8988T (cell line): Measurements from ENCODE around the gene RECK.
A peak's percentile ranks its signal among the peaks of the same experiment; 100 is the strongest.
"Not testable (repeated sequence)": the region's sequence is repeated elsewhere in the genome, so short reads cannot be mapped to it uniquely, and the experiment has no call there.

Source experiments
- DNase-seq: peaks from one replicate; pipeline ENCODE4 v3.0.0; 2011

Gene RECK

DNA sequence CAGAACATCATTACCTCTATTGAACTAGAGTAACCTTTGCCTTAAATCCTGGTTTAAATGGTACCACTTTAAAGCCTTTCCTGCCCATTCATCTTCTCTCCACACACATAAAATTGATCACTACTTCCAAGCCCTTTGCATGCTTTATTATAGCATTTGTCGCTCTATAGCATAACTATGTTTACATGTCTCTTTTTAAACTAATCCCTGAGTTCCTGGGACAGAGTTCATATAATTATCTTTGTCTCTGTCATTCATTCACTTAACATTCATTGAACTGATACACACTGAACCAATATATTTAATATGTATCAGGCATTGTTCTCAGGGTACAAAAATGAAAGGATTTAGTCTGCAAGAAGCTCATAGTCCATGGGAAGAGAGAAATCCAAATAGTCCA, 37.3 kb downstream of the RECK start:
- DNase-seq, result no peak

DNA sequence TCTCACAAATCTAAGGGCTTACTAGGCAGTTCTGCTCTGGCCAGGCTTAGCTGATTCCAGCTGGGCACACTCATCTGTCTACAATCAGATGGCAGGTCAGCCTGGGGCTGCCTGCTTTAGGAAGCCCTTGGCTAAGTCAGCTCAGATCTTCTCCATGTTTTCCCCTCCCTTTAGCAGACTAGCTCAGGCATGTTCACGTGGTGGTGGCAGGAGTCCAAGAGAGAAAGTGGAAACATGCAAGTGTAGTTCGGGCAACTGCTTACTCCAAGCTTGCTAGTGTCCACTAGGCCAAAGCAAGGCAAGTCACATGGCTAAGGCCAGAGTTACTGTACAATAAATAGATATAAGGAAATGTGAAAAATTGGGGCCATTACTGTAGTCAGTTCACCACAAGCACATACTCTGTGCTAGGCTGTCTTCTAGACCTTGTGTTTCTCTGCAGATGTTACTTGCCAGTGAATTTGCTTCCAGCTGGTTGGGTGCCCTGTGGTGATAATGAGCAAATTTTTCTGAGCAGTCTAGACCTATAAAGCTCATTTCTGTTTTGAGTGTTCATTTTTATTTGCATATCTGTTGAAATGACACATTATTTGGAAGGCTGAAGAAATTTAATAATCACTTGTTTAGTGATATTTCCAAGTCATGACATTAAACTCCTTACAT, 38.3 kb downstream of the RECK start:
- no peak for DNase-seq

GRCh38 chr9:36078051-36078450, 41.3 kb downstream of the RECK start:
- no peak for DNase-seq

DNA sequence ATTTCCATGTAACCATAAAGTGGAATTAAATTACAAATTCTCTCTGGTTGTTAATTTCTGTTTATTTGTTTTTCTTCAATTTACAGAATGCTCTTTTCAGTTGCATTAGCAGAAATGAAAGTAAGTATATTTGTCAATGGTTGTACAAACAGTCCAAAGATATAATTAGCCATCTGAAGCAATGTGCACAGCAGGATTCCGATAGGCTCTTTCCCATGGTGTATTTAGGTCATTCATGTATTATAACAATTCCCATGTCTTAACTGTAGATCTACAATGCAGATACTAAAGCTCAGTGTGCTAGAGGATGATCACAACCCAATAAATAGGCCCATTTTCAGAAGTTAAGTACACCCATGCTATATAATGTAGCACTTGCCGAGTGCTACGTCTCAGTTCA, 43.8 kb downstream of the RECK start:
- DNase-seq, result no peak

- DNase-seq, result no peak
These were observed 46.2 kb downstream of the RECK start for GRCh38 chr9:36082931-36083330.

DNA sequence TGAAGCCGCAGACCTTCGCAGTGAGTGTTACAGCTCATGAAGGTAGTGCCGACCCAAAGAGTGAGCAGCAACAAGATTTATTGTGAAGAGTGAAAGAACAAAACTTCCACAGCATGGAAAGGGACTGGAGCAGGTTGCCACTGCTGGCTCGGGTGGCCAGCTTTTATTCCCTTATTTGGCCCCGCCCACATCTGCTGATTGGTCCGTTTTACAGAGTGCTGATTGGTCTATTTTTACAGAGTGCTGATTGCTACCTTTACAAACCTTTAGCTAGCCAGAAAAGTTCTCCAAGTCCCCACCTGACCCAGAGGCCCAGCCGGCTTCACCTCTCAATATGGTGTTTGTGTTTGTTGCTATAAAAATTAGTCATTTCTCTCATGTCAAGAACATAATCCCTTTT, 49.7 kb downstream of the RECK start:
- DNase-seq, result no peak

- not testable (repeated sequence) for DNase-seq
These were observed 50.3 kb downstream of the RECK start for GRCh38 chr9:36087054-36087453.

- no peak for DNase-seq
These were observed 51.3 kb downstream of the RECK start for GRCh38 chr9:36088020-36088419.

GRCh38 chr9:36091026-36091953, 54.6 kb downstream of the RECK start:
- peak; percentile 20 for DNase-seq

DNA sequence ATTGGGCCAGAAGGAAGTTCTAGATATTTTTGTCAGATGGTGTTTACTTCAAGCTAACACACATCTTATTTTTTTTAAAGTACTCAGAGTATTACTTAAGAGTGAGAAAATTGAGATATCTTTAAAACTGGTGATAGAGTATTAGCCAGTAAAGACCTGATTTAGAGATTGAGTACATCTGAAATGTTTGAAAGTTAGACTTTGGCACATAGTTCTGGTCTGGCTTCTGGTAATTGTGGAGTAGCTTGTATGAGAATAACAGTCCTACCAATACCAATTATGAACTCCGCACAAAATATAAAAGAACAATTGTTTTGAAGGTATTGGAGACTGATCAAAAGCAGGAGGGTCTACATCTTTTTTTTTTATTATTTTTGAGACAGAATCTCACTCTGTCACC, 55.3 kb downstream of the RECK start:
- no peak for DNase-seq

- DNase-seq, result no peak
These were observed 55.9 kb downstream of the RECK start for GRCh38 chr9:36092509-36093215.

DNA sequence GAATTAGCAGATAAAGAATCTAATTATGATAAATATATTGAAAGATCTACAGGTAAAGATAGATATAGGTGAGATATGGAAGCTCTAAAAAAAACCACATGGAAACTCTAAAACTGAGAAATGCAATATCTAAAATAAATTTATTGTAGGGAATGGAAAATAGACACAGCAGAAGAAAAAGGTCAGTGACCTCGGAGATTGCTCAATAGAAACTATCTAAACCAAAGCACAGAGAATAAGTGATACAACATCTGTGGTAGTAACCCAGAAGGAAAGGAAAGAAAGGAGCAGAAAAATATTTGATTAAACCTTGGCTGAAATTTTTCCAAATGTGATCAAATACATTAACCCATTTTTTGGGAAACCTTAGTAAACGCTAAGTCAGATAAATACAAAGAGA, 56.7 kb downstream of the RECK start:
- no peak for DNase-seq

- no peak for DNase-seq
These were observed 63.0 kb downstream of the RECK start for GRCh38 chr9:36099718-36100117.

DNA sequence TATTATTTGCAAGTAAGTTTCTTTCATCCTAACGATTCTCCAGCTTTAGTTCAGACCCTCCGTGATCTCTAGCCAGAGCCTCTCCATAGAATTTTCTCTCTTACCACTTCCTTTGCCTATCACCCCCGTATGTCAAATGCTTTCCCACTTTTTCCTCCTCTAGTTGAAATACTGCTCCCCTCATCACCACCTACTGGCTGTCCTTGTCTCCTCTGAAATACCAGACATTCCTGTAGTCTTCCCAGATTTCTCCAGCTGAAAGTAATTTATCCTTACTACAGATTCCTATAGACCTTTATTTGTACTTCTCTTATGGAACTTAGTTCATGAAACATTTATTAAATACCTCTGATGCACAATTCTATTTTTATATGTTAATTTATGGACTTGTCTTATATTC, 63.8 kb downstream of the RECK start:
- no peak for DNase-seq

DNA sequence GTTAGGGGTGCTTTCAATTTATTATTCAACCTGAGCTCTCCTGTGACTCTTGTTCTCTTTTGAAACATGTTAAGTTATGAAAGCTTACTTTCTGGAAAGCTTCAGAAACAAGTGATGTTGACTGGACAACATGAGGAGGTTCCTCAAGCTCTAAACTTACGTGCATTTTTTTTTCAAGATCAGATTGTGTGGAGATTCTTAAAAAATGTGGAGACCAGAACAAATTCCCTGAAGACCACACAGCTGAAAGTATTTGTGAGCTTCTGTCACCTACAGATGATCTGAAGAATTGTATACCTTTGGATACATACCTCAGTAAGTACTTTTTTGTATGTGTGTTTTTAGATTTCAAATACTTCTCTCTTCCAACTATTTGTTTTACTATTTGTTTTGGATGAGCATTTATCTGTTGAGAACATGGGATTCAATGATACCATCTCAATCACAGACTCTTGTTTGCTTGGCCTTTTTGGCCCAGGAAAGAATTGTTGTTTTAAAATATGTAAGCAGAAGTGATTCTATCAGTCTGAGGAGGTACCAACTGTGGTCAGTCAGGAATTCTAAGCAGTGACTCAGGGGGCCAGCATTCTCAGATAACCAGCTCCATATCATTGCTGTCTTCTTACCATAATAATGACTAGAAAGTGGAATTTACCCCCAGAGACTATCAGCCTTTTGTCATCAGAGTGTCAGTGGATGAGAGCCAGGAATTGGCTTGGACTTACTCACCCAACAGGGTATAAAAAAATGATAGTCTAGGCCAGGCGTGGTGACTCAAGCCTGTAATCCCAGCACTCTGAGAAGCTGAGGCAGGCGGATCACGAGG, 65.4 kb downstream of the RECK start:
- no peak for DNase-seq

DNA sequence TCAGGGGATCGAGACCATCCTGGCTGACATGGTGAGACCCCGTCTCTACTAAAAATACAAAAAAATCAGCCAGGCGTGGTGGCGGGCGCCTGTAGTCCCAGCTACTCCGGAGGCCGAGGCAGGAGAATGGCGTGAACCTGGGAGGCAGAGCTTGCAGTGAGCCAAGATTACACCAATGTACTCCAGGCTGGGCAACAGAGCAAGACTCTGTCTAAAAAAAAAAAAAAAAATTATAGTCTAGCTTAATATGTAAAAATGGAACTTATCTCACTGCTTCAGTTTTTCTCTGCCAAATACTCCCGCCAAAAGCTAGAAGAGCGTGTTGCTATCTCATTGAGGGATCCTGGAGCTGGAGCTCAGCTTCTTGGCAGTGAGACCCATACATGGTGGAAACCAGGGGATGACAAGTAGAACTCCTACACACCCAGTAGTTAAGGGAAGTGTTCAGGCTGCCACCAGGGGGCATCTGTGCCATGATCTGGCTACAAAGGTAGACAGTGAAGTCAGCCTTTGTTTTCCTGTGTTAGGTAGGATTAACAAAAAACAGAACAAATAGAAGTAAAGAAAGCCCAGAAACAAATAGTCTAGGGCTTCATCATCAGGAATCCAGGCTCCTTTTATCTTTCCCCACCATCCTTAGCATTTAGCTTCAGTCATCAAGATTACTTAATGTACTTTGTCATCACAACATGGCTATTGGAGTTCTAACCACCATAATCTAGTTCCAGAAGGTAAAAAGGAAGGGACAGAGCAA, 66.2 kb downstream of the RECK start:
- no peak for DNase-seq

- no peak for DNase-seq
These were observed 72.4 kb downstream of the RECK start for GRCh38 chr9:36109071-36109470.

DNA sequence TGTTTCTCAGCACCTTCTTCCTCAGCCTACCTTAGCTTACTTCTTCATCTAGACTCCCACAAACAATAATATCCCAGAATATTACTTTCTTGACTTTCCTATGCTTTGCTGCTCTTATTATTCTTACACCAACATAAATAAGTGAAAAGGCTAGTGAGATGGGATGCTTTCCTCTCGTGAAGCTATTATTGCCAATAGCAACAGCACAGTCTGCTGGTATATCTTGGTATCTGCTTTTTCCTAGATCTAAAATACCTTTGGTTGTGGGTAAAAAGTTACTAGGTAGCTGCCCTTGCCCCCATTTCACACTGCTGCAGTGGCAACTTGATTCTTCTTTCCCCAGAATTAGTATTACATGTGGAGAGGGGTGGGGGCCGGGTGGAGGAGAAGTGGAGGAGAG, 73.7 kb downstream of the RECK start:
- DNase-seq, result no peak

GRCh38 chr9:36112516-36112915, 75.8 kb downstream of the RECK start:
- DNase-seq, result no peak

DNA sequence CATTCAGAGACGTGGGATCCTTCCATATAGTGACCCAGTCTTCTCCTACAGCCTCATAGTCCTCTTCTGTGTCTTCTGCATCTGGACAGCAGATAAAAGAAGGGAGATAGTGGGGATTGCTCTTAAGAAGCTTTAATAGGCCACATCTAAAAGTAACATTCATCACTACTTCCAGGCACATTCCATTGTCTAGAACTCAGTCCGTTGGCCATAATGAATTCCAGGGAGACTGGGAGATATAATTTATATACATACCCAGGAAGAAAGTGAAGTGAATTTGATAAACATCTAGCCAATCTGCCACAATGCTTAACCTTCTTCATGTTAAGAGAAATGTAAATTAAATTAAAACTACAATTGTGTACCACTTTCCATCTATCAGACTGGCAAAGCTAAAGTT, 77.3 kb downstream of the RECK start:
- DNase-seq, result no peak

- no peak for DNase-seq
These were observed 79.9 kb downstream of the RECK start for GRCh38 chr9:36116593-36116992.

DNA sequence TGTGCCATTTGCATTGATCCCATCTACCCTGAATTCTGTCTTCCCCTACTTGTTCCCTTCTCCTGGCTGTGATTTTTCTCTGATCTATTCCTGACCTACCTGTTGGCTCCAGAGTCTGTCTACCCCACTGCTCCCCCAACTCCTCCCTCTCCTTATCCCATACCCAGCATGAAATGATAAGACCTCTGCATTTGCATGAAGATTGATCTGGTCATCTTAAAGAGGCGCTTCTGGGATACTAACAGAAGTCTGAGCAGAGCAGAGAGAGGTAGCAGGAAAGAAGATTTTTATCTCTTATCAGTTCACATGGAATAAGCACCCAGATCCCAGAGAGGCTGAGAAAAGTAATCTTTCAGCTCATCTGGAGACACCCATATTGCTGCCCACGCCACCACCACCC, 81.5 kb downstream of the RECK start:
- DNase-seq, result no peak
